ENCODE results near the gene PSMA6.

The PSMA6 gene

GRCh38 chr14:35366056-35366451 is 73.9 kb downstream of the PSMA6 start:
- DNase-seq (ENCODE audit: low read depth in 1 of 2, low spot score in 1 of 2), result no peak

- no peak for DNase-seq (ENCODE audit: low read depth in 1 of 2, low spot score in 1 of 2)
Observed at GRCh38 chr14:35366521-35366976, 74.4 kb downstream of the PSMA6 start.

- DNase-seq (ENCODE audit: low read depth in 1 of 2, low spot score in 1 of 2), result no peak
Observed at GRCh38 chr14:35367056-35367372, 74.8 kb downstream of the PSMA6 start.
